ENCODE measurements around the gene SUCO.

GRCh38 chr1:172497230-172497629 is 35.7 kb upstream of the SUCO start:
- TF ChIP-seq CTCF (IDR thresholded peaks at IDR 0.05) (no peak), POLR2A (IDR thresholded peaks at IDR 0.05) (no peak)
